ENCODE results near the gene TFDP1. TPM values are rescaled to one million over a fixed set of nuclear protein-coding genes. Genes with fewer than 3 reads are reported as not detected.

Gene TFDP1
- total RNA-seq, 1 experiment from 2014 or later = 423 TPM

DNA sequence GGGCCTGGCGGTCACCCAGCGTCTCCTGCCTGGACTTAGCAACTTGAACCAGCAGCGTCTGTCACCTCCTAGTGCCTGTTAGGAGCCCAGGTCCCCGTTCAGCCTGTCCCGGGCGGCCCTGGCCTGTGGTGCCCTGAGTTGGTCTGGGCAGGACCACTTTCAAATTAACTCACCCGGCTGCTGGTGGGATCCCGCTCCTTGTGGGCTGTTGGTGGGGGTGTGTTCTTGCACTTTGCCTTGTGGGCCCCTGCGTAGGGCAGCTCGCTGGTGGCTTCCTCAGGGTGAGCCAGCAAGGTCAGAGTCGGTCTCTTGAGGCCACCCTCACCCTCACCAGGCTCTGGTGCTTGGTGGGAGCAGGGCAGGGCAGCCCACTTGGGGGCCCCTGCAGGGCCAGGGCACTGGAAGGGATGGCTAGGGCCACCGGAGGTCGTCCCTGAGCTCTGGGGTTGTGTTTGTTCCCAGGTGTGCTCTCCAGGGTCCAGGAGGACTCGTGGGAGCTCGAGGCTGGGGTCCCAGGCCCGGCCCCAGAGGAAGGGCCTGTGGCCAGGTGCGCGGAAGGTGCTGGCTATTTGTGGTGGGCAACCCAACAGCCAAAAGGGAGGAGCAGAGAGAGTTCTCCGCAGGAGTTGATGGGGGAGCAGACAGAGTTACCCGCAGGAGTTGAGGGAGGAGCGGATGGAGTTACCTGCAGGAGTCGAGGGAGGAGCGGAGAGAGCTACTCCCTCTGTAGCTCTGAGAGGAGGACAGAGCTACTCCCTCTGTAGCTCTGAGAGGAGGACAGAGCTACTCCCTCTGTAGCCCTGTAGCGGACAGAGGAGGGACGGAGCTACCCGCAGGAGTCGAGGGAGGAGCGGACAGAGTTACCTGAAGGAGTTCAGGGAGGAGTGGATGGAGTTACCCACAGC, 16.9 kb downstream of the TFDP1 start:
- Histone ChIP-seq H3K27me3 (replicated peaks) (no peaks in the 10 kb centered on the region), H3K9me3 (replicated peaks) (peaks cover 17% of the 10 kb centered on the region), H3K27ac (no peak overlapping the region), H3K4me1 (replicated peaks) (no peaks in the 10 kb centered on the region; the same call in 1 of the 2 replicates), H3K4me3 (no peak overlapping the region), H3K36me3 (peaks cover 86% of the 10 kb centered on the region)
- DNase-seq (ENCODE audit: low read depth in 1 of 2, low spot score in 2 of 2) = no peak

DNA sequence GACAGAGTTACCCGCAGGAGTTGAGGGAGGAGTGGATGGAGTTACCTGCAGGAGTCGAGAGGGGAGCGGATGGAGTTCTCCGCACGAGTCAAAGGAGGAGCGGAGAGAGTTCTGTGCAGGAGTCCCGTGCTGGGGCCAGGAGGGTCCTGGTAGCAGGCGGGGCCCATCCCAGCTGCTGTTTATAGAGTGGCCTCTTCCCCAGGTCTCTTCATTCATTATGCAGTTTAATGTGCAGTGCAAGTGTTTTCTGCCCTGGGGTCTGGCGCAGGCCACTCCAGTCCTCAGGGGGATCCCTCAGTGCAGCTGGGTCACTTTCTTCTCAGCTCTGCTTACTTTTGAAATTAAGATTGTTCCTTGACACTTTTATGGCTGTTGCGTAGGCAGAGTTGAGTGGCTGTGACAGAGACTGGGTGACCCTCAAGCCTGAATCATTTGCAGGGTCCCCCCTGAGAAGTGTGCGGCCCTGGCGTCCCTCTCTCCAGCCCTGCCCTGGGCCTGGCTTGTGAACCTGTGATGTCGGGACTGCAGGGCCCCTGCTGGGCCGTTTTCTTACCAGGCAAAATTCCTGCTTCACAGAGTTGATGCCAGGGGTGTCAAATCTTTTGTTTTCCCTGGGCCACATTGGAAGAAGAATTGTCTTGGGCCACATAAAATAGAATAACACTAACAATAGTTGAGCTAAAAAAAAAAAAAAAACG, 17.9 kb downstream of the TFDP1 start:
- H3K9me3 ChIP-seq (replicated peaks) = peaks cover 17% of the 10 kb centered on the region
- no peaks in the 10 kb centered on the region; the same call in 1 of the 2 replicates for H3K4me1 ChIP-seq (replicated peaks)
- no peaks in the 10 kb centered on the region for H3K27me3 ChIP-seq (replicated peaks)
- no peak overlapping the region for H3K27ac ChIP-seq
- H3K36me3 ChIP-seq = peaks cover 86% of the 10 kb centered on the region
- H3K4me3 ChIP-seq = no peak overlapping the region
- no peak for DNase-seq (ENCODE audit: low read depth in 1 of 2, low spot score in 2 of 2)

DNA sequence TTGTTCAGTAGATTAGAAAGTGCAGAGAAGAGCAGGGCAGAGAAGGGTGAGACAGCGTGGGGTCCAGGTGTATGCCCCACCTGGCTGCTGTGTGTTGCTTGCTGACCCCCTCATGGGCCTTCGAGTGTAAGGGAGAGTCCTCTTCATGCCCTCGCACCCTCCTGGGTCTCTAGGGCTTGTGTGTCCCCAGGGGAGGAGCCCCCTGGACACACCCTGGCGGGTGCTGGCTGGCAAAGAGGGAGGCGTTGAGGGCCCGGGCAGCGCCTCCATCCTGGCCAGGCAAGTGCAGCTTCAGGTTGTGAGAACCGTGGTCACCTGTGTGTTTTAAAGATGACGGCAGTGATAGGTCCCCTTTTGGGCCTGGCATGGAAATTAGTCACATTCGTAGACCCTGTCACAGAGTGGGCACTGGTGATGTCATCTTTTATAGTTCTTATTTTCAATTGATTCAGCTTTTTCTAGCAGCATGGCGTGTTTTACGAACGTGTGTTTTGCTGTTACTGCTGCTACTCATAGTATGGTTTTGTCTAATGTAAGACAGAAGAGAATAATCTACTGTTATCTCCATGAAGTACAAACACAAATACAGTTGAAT, 18.7 kb downstream of the TFDP1 start:
- Histone ChIP-seq H3K4me3 (no peak overlapping the region), H3K27ac (no peak overlapping the region), H3K27me3 (replicated peaks) (no peaks in the 10 kb centered on the region), H3K36me3 (peaks cover 86% of the 10 kb centered on the region), H3K4me1 (replicated peaks) (no peaks in the 10 kb centered on the region; the same call in 1 of the 2 replicates), H3K9me3 (replicated peaks) (peaks cover 10% of the 10 kb centered on the region)
- DNase-seq (ENCODE audit: low read depth in 1 of 2, low spot score in 2 of 2) = no peak

DNA sequence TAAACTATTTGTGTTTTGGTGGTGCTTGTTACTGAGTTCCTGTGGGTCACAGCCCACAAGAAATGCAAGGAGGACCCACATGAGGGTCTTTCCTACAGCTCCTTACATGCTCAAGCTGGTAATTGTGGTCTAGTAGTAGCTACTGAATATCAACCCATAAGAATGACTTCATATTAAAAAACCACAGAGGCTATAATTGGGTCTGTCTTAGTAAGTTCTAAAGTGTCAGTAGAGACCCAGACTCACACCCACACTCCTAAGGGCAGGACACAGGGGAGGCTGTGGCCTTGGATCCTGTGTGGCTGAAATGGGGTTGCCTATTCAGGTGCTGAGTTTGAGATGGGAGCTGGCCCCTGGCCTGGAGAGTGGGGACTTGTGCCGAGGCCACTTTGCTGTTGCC, 19.6 kb downstream of the TFDP1 start:
- no peaks in the 10 kb centered on the region; the same call in 1 of the 2 replicates for H3K4me1 ChIP-seq (replicated peaks)
- H3K27me3 ChIP-seq (replicated peaks) = no peaks in the 10 kb centered on the region
- DNase-seq (ENCODE audit: low read depth in 1 of 2, low spot score in 2 of 2) = no peak
- peaks cover 5% of the 10 kb centered on the region for H3K9me3 ChIP-seq (replicated peaks)
- H3K36me3 ChIP-seq = peaks cover 86% of the 10 kb centered on the region
- H3K4me3 ChIP-seq = no peak overlapping the region
- no peak overlapping the region for H3K27ac ChIP-seq

DNA sequence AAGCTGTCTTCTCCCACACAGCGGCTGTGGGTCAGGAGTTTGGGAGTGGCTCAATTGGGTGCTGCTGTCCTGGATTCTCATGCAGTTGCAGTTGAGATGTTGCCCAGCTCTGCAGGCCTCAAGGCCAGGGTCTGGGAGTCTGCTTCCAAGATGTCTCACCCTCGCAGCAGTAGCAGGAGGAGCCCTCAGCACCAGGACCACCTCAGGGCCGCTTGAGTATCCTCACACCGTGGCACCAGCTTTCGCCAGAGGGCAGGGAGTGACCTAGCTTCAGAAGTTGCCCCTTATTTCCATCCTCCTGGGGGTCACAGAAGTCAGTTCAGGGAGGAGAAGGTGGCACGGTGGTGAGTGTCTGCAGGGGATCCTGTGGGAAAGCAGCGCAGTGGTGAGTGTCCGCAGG, 20.9 kb downstream of the TFDP1 start:
- no peaks in the 10 kb centered on the region for H3K9me3 ChIP-seq (replicated peaks)
- H3K36me3 ChIP-seq = peaks cover 91% of the 10 kb centered on the region
- H3K4me3 ChIP-seq = no peak overlapping the region
- no peaks in the 10 kb centered on the region for H3K27me3 ChIP-seq (replicated peaks)
- H3K4me1 ChIP-seq (replicated peaks) = no peaks in the 10 kb centered on the region
- H3K27ac ChIP-seq = no peak overlapping the region
- no peak for DNase-seq (ENCODE audit: low read depth in 1 of 2, low spot score in 2 of 2)

DNA sequence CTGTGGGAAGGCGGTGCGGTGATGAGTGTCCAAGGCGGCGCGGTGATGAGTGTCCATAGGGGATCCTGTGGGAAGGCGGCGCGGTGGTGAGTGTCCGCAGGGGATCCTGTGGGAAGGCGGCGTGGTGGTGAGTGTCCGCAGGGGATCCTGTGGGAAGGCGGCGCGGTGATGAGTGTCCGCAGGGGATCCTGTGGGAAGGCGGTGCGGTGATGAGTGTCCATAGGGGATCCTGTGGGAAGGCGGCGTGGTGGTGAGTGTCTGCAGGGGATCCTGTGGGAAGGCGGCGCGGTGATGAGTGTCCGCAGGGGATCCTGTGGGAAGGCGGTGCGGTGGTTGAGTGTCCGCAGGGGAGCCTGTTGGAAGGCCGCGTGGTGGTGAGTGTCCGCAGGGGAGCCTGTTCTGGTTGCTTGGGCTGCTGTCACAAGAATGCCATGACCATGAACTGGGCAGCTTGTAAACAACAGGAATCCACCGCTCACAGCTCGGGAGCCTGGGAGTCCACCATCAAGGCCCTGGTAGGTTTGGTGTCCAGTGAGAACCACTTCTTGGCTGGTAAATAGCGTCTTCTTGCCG, 21.4 kb downstream of the TFDP1 start:
- H3K27me3 ChIP-seq (replicated peaks) = no peaks in the 10 kb centered on the region
- no peak overlapping the region for H3K27ac ChIP-seq
- H3K36me3 ChIP-seq = peaks cover 91% of the 10 kb centered on the region
- H3K4me1 ChIP-seq (replicated peaks) = no peaks in the 10 kb centered on the region
- H3K9me3 ChIP-seq (replicated peaks) = no peaks in the 10 kb centered on the region
- DNase-seq (ENCODE audit: low read depth in 1 of 2, low spot score in 2 of 2) = no peak
- H3K4me3 ChIP-seq = no peak overlapping the region

DNA sequence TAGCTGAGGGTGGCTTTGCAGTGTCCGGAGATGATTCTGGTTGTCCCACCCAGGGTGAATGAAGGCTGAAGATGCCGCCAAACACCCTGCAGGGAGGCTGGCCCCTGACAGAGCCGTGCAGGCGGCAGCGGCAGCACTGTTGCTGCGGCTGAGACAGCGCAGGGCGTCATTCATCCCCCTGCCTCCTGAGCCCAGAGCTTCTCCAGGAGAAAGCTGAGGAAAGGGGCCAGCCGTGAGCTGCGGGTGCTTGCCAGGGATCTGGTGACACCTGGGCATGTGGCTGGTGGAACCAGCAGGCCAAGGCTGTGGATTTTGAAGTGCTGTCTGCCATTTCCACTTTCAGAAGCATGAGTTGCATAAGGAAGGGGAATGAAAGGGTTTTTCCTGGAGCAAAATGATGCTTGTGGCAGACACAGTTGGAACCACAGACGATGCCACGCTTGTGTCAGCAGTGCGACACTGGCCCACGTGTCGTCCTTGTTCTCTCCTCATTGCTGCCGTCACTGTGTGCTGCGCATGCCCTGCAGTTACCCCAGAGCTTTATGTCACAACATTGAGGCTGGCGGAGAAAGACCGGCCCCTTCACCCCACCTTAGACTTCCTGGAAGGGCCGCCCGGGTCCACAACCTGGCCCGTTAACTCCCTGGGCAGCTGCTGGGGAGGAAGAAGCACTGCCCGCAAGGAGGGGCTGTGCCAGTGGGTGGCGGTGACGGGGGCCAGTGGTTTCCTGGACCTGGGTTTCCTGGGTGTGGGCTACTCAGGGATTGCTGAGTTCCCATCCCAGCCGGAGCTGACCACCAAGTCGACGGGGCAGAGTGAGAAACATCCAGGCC, 22.7 kb downstream of the TFDP1 start:
- H3K4me1 ChIP-seq (replicated peaks) = no peaks in the 10 kb centered on the region
- H3K27ac ChIP-seq = no peak overlapping the region
- H3K9me3 ChIP-seq (replicated peaks) = no peaks in the 10 kb centered on the region
- no peaks in the 10 kb centered on the region for H3K27me3 ChIP-seq (replicated peaks)
- DNase-seq (ENCODE audit: low read depth in 1 of 2, low spot score in 2 of 2) = no peak
- peaks cover 96% of the 10 kb centered on the region for H3K36me3 ChIP-seq
- H3K4me3 ChIP-seq = no peak overlapping the region

DNA sequence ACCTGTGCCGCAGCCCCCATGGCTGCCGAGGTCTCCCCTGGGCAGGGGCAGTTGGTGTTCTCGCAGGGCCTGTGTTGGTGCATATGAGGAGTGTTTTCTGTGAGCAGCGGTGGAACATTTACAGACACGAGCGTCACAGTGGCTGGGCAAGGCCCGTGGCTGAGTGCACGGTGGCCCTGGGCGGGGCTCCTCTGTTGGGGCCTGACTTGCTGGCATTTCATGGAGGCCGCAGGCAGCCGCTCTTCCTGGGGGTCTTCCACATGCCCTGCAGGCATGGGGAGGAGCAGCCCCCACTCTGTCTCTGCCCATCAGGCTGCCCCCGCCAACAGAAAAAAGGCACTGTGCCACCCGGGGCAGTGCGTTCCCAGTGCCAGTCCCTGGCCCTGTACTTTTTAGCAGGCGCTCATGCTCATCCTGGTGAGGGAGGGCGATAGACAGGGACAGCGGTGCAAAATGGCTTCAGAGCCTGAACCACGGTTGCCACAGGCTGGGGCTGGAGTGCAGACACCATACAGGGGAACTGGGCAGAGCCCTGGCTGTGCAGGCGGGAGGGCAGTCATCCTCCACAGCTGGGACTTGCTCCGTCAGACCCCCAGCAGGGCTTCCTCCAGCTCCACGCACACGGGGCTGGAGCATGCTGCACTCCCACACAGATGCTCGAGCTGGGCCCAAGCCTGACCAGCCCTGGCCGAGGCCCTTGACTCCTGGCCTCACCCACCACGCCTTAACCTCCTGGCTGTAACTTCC, 23.5 kb downstream of the TFDP1 start:
- Histone ChIP-seq H3K4me1 (replicated peaks) (no peaks in the 10 kb centered on the region), H3K36me3 (peaks cover 96% of the 10 kb centered on the region), H3K4me3 (no peak overlapping the region), H3K27me3 (replicated peaks) (no peaks in the 10 kb centered on the region), H3K27ac (no peak overlapping the region), H3K9me3 (replicated peaks) (no peaks in the 10 kb centered on the region)
- DNase-seq (ENCODE audit: low read depth in 1 of 2, low spot score in 2 of 2) = no peak

DNA sequence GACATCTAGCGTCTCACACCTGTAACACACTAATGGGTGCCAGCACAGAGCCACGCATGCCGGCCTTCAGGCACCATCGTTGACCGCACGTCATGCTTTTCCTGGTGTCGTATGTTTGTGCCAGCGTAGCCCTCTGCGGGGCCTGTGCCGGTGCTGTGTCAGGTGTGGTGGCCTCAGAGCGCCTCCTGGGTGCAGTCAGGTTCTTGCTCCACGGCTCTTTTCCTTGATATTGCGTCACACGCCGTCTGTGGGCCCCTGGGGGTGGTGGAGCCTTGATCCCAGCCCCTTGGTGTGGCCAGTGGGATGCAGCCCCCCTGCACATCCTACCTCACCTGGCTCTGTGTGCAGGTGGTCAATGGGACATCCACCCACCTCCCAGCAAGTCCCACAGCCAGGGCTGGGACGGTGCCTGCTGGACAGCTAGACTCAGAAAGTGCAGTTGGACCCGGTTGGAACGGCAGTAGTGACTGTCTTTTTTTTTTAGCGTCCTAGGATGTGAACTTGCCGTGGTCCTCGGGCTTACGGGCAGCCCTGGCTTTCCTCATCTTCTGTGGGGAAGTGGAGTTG, 24.5 kb downstream of the TFDP1 start:
- DNase-seq (ENCODE audit: low read depth in 1 of 2, low spot score in 2 of 2) = no peak
- Histone ChIP-seq H3K27me3 (replicated peaks) (no peaks in the 10 kb centered on the region), H3K27ac (no peak overlapping the region), H3K36me3 (peaks cover 97% of the 10 kb centered on the region), H3K4me3 (no peak overlapping the region), H3K9me3 (replicated peaks) (no peaks in the 10 kb centered on the region), H3K4me1 (replicated peaks) (no peaks in the 10 kb centered on the region)

DNA sequence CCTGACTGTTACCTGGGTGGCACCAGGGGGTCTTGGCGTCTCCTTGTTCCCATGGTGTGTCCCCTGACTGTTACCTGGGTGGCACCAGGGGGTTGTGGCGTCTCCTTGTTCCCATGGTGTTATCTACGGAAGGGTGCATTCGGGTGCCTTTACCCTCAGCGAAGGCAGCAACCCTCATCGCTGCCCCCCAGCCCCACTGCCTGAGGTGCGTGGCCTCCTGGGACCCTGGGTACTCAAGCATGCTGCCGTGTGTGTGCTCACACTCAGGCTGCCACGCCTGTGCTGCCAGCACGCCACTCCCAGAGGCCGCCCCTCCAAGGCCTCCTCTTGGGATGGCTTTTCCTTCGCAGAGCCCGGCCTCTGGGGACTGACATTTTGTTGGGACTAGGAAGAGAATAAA, 25.1 kb downstream of the TFDP1 start:
- Histone ChIP-seq H3K9me3 (replicated peaks) (no peaks in the 10 kb centered on the region), H3K36me3 (peaks cover 97% of the 10 kb centered on the region)
- no peak for DNase-seq (ENCODE audit: low read depth in 1 of 2, low spot score in 2 of 2)

DNA sequence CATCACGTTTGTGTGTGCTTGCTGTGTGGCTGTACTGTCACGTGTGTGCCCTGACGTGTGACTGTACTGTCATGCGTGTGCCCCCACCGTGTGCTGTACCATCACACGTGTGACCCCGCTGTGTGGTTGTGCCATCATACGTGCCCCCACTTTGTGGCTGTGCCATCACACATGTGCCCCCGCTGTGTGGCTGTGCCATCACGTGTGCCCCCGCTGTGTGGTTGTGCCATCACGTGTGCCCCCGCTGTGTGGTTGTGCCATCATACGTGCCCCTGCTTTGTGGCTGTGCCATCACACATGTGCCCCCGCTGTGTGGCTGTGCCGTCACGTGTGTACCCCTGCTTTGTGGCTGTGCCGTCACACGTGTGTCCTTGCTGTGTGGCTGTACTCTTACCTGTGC, 25.7 kb downstream of the TFDP1 start:
- no peaks in the 10 kb centered on the region for H3K27me3 ChIP-seq (replicated peaks)

More for the DNA sequence above, 25.1 kb downstream of the TFDP1 start:
- Histone ChIP-seq H3K4me3 (no peak overlapping the region), H3K27ac (no peak overlapping the region), H3K4me1 (replicated peaks) (no peaks in the 10 kb centered on the region), H3K27me3 (replicated peaks) (no peaks in the 10 kb centered on the region)

DNA sequence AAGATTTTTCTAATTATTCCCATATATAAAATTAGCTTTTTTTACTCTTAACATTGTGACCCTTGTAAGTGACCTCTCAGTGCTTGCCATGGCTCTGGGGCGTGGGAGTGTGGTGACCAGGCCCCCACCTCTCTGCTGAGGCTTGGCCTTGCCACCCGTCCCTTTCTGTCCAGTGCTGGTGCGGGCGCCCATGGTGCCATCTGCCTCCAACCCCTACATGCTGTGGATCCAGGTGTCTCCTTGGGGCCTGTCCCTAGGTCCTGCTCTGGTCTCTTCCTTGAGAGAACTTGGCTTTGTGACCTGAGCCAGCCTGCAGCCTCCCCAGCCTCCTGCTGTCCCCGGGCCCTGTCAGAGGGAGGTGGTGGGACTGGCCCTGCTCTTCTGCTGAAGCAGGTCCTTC, 27.4 kb downstream of the TFDP1 start:
- Histone ChIP-seq H3K36me3 (peaks cover 98% of the 10 kb centered on the region), H3K4me1 (replicated peaks) (no peaks in the 10 kb centered on the region), H3K27me3 (replicated peaks) (no peaks in the 10 kb centered on the region), H3K9me3 (replicated peaks) (no peaks in the 10 kb centered on the region), H3K4me3 (no peak overlapping the region), H3K27ac (no peak overlapping the region)
- DNase-seq (ENCODE audit: low read depth in 1 of 2, low spot score in 2 of 2) = no peak

More for the DNA sequence above, 25.7 kb downstream of the TFDP1 start:
- H3K36me3 ChIP-seq = peaks cover 97% of the 10 kb centered on the region
- H3K9me3 ChIP-seq (replicated peaks) = no peaks in the 10 kb centered on the region
- H3K27ac ChIP-seq = no peak overlapping the region
- H3K4me1 ChIP-seq (replicated peaks) = no peaks in the 10 kb centered on the region
- no peak for DNase-seq (ENCODE audit: low read depth in 1 of 2, low spot score in 2 of 2)
- no peak overlapping the region for H3K4me3 ChIP-seq
